SJCRH30 (cell line): ENCODE measurements around the gene WFDC11. TPM values are rescaled to one million over a fixed set of nuclear protein-coding genes. Genes with fewer than 3 reads are reported as not detected.
"Not testable (repeated sequence)": the region's sequence is repeated elsewhere in the genome, so short reads cannot be mapped to it uniquely, and the experiment has no call there.

Experiments used
- DNase-seq, 2 experiments: peaks; one replicate each; pipeline ENCODE4 v3.0.0-alpha.2; 2015 to 2020
- H3K27ac ChIP-seq: fragments of 250-450 bp; sonication (Bioruptor Pico); 2 replicates; pipeline ENCODE4 v1.5.1; 2020; ENCODE audit warnings: mild to moderate bottlenecking, moderate library complexity
- H3K27me3 ChIP-seq: fragments of 250-450 bp; sonication (Bioruptor Pico); 2 replicates; pipeline ENCODE4 v1.5.1; 2020; ENCODE audit warnings: mild to moderate bottlenecking, moderate library complexity
- H3K36me3 ChIP-seq: fragments of 250-450 bp; sonication (Bioruptor Pico); 2 replicates; pipeline ENCODE4 v1.5.1; 2020; ENCODE audit warnings: mild to moderate bottlenecking, moderate library complexity
- H3K4me1 ChIP-seq: fragments of 250-450 bp; sonication (Bioruptor Pico); 2 replicates; pipeline ENCODE4 v1.5.1; 2020; ENCODE audit warnings: mild to moderate bottlenecking, moderate library complexity
- H3K4me3 ChIP-seq: fragments of 250-450 bp; sonication (Bioruptor Pico); 2 replicates; pipeline ENCODE4 v1.5.1; 2020; ENCODE audit warnings: mild to moderate bottlenecking, moderate library complexity
- H3K9me3 ChIP-seq: fragments of 250-450 bp; sonication (Bioruptor Pico); replicated peaks from 2 replicates; pipeline ENCODE4 v1.5.1; 2020; ENCODE audit warnings: mild to moderate bottlenecking, moderate library complexity
- total RNA-seq: library from RNA; depleted of rRNA; stranded (reverse); fragments of >200 nt; shearing (Covaris generic); gene quantifications from 2 replicates; pipeline ENCODE4 v1.2.3, GENCODE V29; 2014; rRNA removed

The WFDC11 gene
- not detected in 2 replicates for total RNA-seq

DNA sequence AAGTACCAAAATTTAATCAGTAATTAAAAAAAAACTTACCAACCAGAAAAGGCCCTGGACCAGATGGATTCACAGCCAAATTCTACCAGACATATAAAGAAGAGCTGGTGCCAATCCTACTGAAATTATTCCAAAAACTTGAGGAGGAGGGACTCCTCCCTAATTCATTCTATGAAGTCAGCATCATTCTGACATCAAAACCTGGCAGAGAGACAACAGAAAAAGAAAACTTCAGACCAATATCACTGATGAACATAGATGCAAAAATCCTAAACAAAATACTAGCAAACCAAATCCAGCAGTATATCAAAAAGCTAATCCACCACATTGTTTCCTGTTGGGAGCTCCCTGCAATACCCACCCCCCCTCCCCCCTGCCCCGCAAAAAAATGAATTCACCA is at the start of gene WFDC11:
Gene WFDC11 (minus strand): TSS at position 101 of the 400 bp plus-strand sequence. CDS start 19,639 bp downstream, outside the sequence.
- H3K27ac ChIP-seq = no peak within 1 kb of the TSS
- no peaks in the 10 kb centered on the region for H3K4me1 ChIP-seq
- H3K9me3 ChIP-seq = no peaks in the 10 kb centered on the region
- no peak within 1 kb of the TSS for H3K4me3 ChIP-seq
- no peaks in the 10 kb centered on the region for H3K27me3 ChIP-seq
- H3K36me3 ChIP-seq = no peaks in the 10 kb centered on the region
- no peak for DNase-seq

DNA sequence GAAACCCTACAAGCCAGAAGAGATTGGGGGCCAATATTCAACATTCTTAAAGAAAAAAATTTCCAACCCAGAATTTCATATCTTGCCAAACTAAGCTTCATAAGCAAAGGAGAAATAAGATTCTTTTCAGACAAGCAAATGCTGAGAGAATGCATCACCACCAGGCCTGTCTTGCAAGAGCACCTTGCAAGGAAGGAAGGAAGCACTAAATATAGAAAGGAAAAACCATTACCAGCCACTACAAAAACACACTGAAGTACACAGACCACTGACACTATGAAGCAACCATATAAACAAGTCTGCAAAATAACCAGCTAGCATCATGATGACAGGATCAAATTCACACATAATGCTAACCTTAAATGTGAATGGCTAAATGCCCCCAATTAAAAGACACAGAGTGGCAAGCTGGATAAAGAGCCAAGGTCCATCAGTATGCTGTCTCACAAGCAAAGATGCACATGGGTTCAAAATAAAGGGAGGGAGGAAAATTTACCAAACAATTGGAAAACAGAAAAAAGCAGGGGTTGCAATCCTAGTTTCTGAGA is 46.2 kb upstream of the WFDC11 start:
- H3K27me3 ChIP-seq, H3K36me3 ChIP-seq, DNase-seq: not testable (repeated sequence)

DNA sequence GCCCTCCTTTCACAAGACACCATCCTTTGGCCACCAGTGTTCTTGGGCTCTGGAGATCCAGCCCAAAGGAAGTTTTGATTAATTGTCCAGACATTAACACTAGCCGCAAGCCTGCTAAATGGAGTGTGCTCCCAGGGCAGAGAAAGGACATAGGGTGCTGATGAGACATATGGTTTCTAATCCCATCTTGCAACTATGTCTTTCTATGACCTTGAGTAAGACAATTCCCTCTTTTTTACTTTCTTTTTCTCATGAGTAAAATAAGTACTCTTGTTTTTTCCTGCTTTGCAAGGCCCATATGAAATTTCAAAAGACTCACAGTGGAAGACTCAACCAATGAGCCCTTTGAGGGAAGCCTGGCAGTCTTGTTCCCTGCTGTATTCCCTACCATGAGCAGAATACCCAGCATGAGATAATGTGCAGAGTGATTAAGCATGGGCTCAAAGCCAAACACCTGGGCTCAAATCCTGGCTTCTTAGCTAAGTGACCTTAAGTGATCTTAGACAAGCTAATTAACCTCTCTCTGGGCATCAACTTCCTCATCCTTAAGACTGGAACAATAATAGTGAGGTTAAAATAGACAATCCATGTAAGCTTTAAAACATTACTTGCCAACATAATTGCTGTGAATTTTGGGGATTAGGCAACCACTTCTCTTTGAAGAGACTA is 35.1 kb upstream of the WFDC11 start, which contains the start of gene WFDC10B:
Gene WFDC10B (minus strand): TSS at position 51 of the 669 bp plus-strand sequence. CDS start 19,027 bp downstream, outside the sequence.
- Histone ChIP-seq H3K36me3 (no peaks in the 10 kb centered on the region), H3K27ac (no peak within 1 kb of the TSS), H3K4me1 (peaks cover 4% of the 10 kb centered on the region; the same call in 1 of the 2 replicates), H3K4me3 (no peak within 1 kb of the TSS), H3K27me3 (peaks cover 22% of the 10 kb centered on the region; the same call in 1 of the 2 replicates), H3K9me3 (0 out of 2 replicates have a peak, but pooled peaks cover 2% of the 10 kb centered on the region)
- DNase-seq = peak in 1 of 2 experiments; percentile 37

More for the DNA sequence above, 46.2 kb upstream of the WFDC11 start:
- H3K27ac ChIP-seq, H3K9me3 ChIP-seq, H3K4me1 ChIP-seq, H3K4me3 ChIP-seq: not testable (repeated sequence)

GRCh38 chr20:45701873-45702272 is 31.8 kb upstream of the WFDC11 start, which contains the start of gene WFDC13:
Gene WFDC13 (plus strand): TSS chr20:45702038. CDS start chr20:45702124, 86 bp downstream.
- no peaks in the 10 kb centered on the region for H3K36me3 ChIP-seq
- no peak within 1 kb of the TSS for H3K27ac ChIP-seq
- peaks cover 4% of the 10 kb centered on the region; the same call in 1 of the 2 replicates for H3K4me1 ChIP-seq
- no peak for DNase-seq
- peaks cover 23% of the 10 kb centered on the region; the same call in 1 of the 2 replicates for H3K27me3 ChIP-seq
- no peak within 1 kb of the TSS for H3K4me3 ChIP-seq
- 0 out of 2 replicates have a peak, but pooled peaks cover 2% of the 10 kb centered on the region for H3K9me3 ChIP-seq

GRCh38 chr20:45701104-45701503 is 31.1 kb upstream of the WFDC11 start:
- DNase-seq = no peak

GRCh38 chr20:45695496-45695895 is 25.5 kb upstream of the WFDC11 start:
- H3K9me3 ChIP-seq = 0 out of 2 replicates have a peak, but pooled peaks cover 3% of the 10 kb centered on the region
- no peak for DNase-seq
- no peak overlapping the region for H3K4me3 ChIP-seq
- peaks cover 5% of the 10 kb centered on the region; the same call in 1 of the 2 replicates for H3K27me3 ChIP-seq
- no peaks in the 10 kb centered on the region for H3K4me1 ChIP-seq
- no peak overlapping the region for H3K27ac ChIP-seq
- H3K36me3 ChIP-seq = no peaks in the 10 kb centered on the region

More at GRCh38 chr20:45701104-45701503, 31.1 kb upstream of the WFDC11 start:
- H3K4me1 ChIP-seq = peaks cover 4% of the 10 kb centered on the region; the same call in 1 of the 2 replicates
- H3K27me3 ChIP-seq = peaks cover 23% of the 10 kb centered on the region; the same call in 1 of the 2 replicates
- H3K36me3 ChIP-seq = no peaks in the 10 kb centered on the region
- no peak overlapping the region for H3K4me3 ChIP-seq
- H3K9me3 ChIP-seq = 0 out of 2 replicates have a peak, but pooled peaks cover 2% of the 10 kb centered on the region
- H3K27ac ChIP-seq = no peak overlapping the region

DNA sequence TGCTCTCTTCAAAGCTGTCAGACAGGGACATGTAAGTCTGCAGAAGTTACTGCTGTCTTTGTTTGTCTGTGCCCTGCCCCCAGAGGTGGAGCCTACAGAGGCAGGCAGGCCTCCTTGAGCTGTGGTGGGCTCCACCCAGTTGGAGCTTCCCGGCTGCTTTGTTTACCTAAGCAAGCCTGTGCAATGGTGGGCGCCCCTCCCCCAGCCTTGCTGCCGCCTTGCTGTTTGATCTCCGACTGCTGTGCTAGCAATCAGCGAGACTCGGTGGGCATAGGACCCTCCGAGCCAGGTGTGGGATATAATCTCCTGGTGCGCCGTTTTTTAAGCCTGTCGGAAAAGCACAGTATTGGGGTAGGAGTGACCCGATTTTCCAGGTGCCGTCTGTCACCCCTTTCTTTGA is 23.3 kb upstream of the WFDC11 start:
- H3K9me3 ChIP-seq, DNase-seq, H3K4me3 ChIP-seq, H3K27ac ChIP-seq, H3K27me3 ChIP-seq, H3K36me3 ChIP-seq, H3K4me1 ChIP-seq: not testable (repeated sequence)

DNA sequence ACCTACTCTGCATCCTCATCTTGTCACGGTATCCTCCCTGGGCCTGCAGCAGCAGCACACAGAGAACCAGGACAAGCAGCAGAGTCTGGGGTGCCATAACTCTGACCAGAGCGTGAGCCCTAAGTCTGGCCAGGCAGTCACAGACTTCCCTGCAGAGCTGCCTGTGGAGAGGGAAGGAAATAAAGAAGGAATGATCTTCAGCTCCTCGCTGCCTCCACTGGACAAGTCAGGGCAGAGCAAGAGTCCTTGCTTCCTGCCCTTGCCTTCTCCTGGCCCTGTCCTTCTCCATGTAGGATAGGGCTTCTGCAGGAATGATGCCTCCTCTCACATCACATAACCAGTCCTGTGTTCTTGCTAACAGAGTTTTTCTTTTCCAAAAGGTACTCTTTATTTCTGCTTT is 15.9 kb upstream of the WFDC11 start:
- no peaks in the 10 kb centered on the region for H3K27me3 ChIP-seq
- H3K4me1 ChIP-seq = no peaks in the 10 kb centered on the region

GRCh38 chr20:45679650-45680049 is 9.6 kb upstream of the WFDC11 start:
- Histone ChIP-seq H3K4me1 (no peaks in the 10 kb centered on the region), H3K36me3 (no peaks in the 10 kb centered on the region), H3K4me3 (no peak overlapping the region), H3K27ac (no peak overlapping the region), H3K27me3 (no peaks in the 10 kb centered on the region), H3K9me3 (peaks cover 8% of the 10 kb centered on the region; the same call in 1 of the 2 replicates)
- no peak for DNase-seq

More for the DNA sequence above, 15.9 kb upstream of the WFDC11 start:
- no peaks in the 10 kb centered on the region for H3K36me3 ChIP-seq
- 0 out of 2 replicates have a peak, but pooled peaks cover 3% of the 10 kb centered on the region for H3K9me3 ChIP-seq
- DNase-seq = peak in 1 of 2 experiments; percentile 16
- no peak overlapping the region for H3K27ac ChIP-seq
- H3K4me3 ChIP-seq = no peak overlapping the region

DNA sequence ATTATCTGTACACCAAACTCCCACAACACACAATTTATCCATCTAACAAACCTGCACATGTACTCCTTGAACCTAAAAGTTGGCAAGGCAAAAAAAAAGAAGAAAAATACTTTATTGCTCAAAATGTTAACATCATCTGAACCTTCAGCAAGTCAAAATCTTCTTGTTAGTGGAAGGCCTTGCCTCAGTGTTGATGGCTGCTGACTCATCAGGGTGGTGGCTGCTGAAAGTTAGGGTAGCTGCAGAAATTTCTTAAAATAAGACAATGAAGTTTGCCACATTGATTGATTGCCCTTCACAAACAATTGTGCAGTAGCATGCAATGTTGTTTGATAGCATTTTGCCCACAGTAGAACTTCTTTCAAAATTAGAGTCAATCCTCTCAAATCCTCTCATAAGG is 2.7 kb upstream of the WFDC11 start:
- DNase-seq = no peak
- Histone ChIP-seq H3K27me3 (no peaks in the 10 kb centered on the region), H3K9me3 (no peaks in the 10 kb centered on the region; the same call in 1 of the 2 replicates), H3K4me3 (no peak overlapping the region), H3K36me3 (no peaks in the 10 kb centered on the region), H3K27ac (no peak overlapping the region), H3K4me1 (no peaks in the 10 kb centered on the region)

DNA sequence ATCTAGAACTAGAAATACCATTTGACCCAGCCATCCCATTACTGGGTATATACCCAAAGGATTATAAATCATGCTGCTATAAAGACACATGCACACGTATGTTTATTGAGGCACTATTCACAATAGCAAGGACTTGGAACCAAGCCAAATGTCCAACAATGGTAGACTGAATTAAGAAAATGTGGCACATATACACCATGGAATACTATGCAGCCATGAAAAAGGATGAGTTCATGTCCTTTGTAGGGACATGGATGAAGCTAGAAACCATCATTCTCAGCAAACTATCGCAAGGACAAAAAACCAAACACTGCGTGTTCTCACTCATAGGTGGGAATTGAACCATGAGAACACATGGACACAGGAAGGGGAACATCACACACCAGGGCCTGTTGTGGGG is 13.0 kb downstream of the WFDC11 start:
- DNase-seq, H3K4me1 ChIP-seq, H3K27ac ChIP-seq, H3K27me3 ChIP-seq, H3K4me3 ChIP-seq, H3K36me3 ChIP-seq: not testable (repeated sequence)
- H3K9me3 ChIP-seq = peaks cover 15% of the 10 kb centered on the region

DNA sequence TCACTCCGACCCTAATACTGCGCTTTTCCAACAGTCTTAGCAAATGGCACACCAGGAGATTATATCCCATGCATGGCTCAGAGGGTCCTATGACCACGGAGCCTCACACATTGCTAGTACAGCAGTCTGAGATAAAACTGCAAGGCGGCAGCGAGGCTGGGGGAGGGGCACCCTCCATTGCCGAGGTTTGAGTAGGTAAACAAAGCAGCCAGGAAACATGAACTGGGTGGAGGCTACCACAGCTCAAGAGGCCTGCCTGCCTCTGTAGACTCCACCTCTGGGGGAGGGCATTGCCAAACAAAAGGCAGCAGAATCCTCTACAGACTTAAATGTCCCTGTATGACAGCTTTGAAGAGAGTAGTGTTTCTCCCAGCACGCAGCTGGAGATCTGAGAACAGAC is 18.3 kb downstream of the WFDC11 start:
- not testable (repeated sequence) for H3K9me3 ChIP-seq, H3K36me3 ChIP-seq, H3K4me3 ChIP-seq, H3K27me3 ChIP-seq, DNase-seq, H3K27ac ChIP-seq, H3K4me1 ChIP-seq

DNA sequence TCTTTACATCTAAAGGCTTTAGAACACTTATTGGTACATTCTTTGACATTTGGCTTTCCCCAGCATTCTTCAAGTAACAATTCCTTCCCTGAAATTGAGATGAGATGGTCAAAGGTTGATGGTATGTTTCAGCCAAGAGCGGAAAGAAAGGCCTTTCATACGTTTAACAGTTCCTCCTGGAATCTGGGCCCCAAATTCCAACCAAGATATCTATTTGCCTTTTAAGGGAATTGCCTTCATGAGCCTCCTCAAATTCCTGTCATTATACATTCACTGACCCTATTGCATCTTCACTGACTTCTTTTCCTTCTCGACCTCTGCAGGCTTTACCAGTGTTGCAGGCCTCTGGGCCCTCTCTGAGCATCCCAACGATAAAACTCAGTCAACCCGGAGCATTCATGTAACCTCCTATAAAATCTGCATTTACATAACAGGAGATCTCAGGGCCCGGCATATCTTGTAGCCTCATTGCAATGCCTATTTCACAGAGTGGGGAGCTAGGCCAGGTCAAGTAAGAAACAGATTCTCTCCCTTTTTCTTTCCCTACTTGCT is 20.7 kb downstream of the WFDC11 start:
- H3K36me3 ChIP-seq = no peaks in the 10 kb centered on the region
- 0 out of 2 replicates have a peak, but pooled peaks cover 3% of the 10 kb centered on the region for H3K27me3 ChIP-seq
- no peak overlapping the region for H3K27ac ChIP-seq
- H3K4me3 ChIP-seq = no peak overlapping the region
- no peaks in the 10 kb centered on the region for H3K4me1 ChIP-seq
- H3K9me3 ChIP-seq = no peaks in the 10 kb centered on the region; the same call in 1 of the 2 replicates
- no peak for DNase-seq

GRCh38 chr20:45647441-45648050 is 22.5 kb downstream of the WFDC11 start:
- Histone ChIP-seq H3K27me3 (0 out of 2 replicates have a peak, but pooled peaks cover 3% of the 10 kb centered on the region), H3K9me3 (no peaks in the 10 kb centered on the region), H3K4me1 (no peaks in the 10 kb centered on the region), H3K36me3 (no peaks in the 10 kb centered on the region), H3K27ac (no peak overlapping the region), H3K4me3 (no peak overlapping the region)
- DNase-seq = no peak
